RWPE1 (cell line): Measurements from ENCODE around the gene TRMT6.

Experiments used
- CTCF ChIA-PET: fragments of 350-600 bp; sonication (Branson Sonifier 250); formaldehyde crosslinking; extraction: SDS; loops from one replicate; lab custom pipeline; 2021; lab: Yijun Ruan, JAX
- POLR2A ChIA-PET: fragments of 400-600 bp; formaldehyde crosslinking; extraction: SDS; loops from one replicate; lab custom pipeline; 2020; ENCODE audit warnings: antibody characterized with exemption; ENCODE audit not compliant: low non-redundant PET; lab: Yijun Ruan, JAX
- DNase-seq: peaks from one replicate; pipeline ENCODE4 v3.0.0; 2012; ENCODE audit warnings: low spot score
- H3K27ac ChIP-seq: fragments of 450-650 bp; 2 replicates; pipeline ENCODE4 v1.5.1; 2017
- CTCF ChIP-seq: fragments of 450-650 bp; conservative IDR thresholded peaks from 2 replicates; pipeline ENCODE4 v1.5.1; 2017; ENCODE audit warnings: low read depth, mild to moderate bottlenecking

The TRMT6 gene

GRCh38 chr20:5928836-5929715, 21.3 kb downstream of the TRMT6 start:
- ChIA-PET CTCF (interaction anchor here (0.8 kb wide), 1 partner anchor 12 kb away, joined by 4 read pairs; no protein-coding TSS in a partner anchor), POLR2A (no interaction called here)
- no peak for TF ChIP-seq CTCF
- DNase-seq = no peak
- H3K27ac ChIP-seq = no peak overlapping the region

GRCh38 chr20:5927749-5928462, 22.4 kb downstream of the TRMT6 start:
- ChIA-PET POLR2A (no interaction called here), CTCF (interaction anchor here (0.7 kb wide), 1 partner anchor 1015 kb away, joined by 3 read pairs; no protein-coding TSS in a partner anchor)
- no peak overlapping the region for H3K27ac ChIP-seq
- TF ChIP-seq CTCF = no peak
- no peak for DNase-seq

GRCh38 chr20:5925551-5925950, 24.8 kb downstream of the TRMT6 start:
- CTCF ChIA-PET = interaction anchor here (0.7 to 1.4 kb wide), 2 partner anchors 397 to 499 kb away, joined by 3 to 5 read pairs; no protein-coding TSS in a partner anchor
- no peak for DNase-seq
- no peak for TF ChIP-seq CTCF
- POLR2A ChIA-PET = no interaction called here
- H3K27ac ChIP-seq = no peak overlapping the region

- no peak for DNase-seq
- no peak for TF ChIP-seq CTCF
- ChIA-PET CTCF (interaction anchor here (0.5 kb wide), 1 partner anchor 395 kb away, joined by 3 read pairs; no protein-coding TSS in a partner anchor), POLR2A (no interaction called here)
- H3K27ac ChIP-seq = no peak overlapping the region
These were observed 26.8 kb downstream of the TRMT6 start for GRCh38 chr20:5923493-5923892.

- CTCF ChIA-PET = no interaction called here
- peak overlapping the region; percentile 26; the same call in 1 of the 2 replicates for H3K27ac ChIP-seq
- DNase-seq = no peak
- POLR2A ChIA-PET = no interaction called here
- TF ChIP-seq CTCF = no peak
These were observed 29.8 kb downstream of the TRMT6 start for GRCh38 chr20:5920581-5920980.

- peak; percentile 19 for DNase-seq
These were observed 30.4 kb downstream of the TRMT6 start for GRCh38 chr20:5919626-5920544.

More at GRCh38 chr20:5919626-5920544, 30.4 kb downstream of the TRMT6 start:
- TF ChIP-seq CTCF = no peak
- CTCF ChIA-PET = no interaction called here
- peak overlapping the region; percentile 37; the same call in 1 of the 2 replicates for H3K27ac ChIP-seq
- POLR2A ChIA-PET = no interaction called here
